Activated T-helper 1 cell treated with anti-CD3 and anti-CD28 coated beads, Interleukin-12 subunit alpha, Interleukin-12 subunit beta, Interleukin-2, Interleukin-4 antibody, amounts not matched to agents 30 ng/mL and 10 ng/mL and 1 ng/mL, durations not matched to agents 14 hours and 24 hours and 36 hours (primary cell): ENCODE results near the gene TERT. TPM values are rescaled to one million over a fixed set of nuclear protein-coding genes. Genes with fewer than 3 reads are reported as not detected.
"Not testable (repeated sequence)": the region's sequence is repeated elsewhere in the genome, so short reads cannot be mapped to it uniquely, and the experiment has no call there.

Source experiments
- DNase-seq: peaks from one replicate; pipeline ENCODE4 v3.0.0; 2021; ENCODE audit warnings: low spot score
- H3K27ac Mint-ChIP-seq: one replicate; pipeline ENCODE4 v1.8.0; 2021; ENCODE audit warnings: mild to moderate bottlenecking, mixed read lengths
- H3K27me3 Mint-ChIP-seq: one replicate; pipeline ENCODE4 v1.8.0; 2022; ENCODE audit warnings: mild to moderate bottlenecking, moderate library complexity, mixed read lengths; ENCODE audit not compliant: insufficient read depth
- H3K36me3 Mint-ChIP-seq: one replicate; pipeline ENCODE4 v1.8.0; 2021; ENCODE audit warnings: low read depth, mixed read lengths
- H3K4me1 Mint-ChIP-seq: one replicate; pipeline ENCODE4 v1.8.0; 2021; ENCODE audit warnings: low read depth, mixed read lengths
- H3K4me3 Mint-ChIP-seq: one replicate; pipeline ENCODE4 v1.8.0; 2021; ENCODE audit warnings: mild to moderate bottlenecking, moderate library complexity, mixed read lengths
- H3K9me3 Mint-ChIP-seq: one replicate; pipeline ENCODE4 v1.8.0; 2021; ENCODE audit warnings: mixed read lengths
- intact Hi-C: fragments of 100-400 bp; cut with micrococcal nuclease; formaldehyde crosslinking; loops from one replicate; pipeline ENCODE4 v1.15.1; 2024
- total RNA-seq: library from RNA; stranded (reverse); gene quantifications from 2 replicates; pipeline ENCODE4 v1.2.3, GENCODE V29; 2022

TERT gene
- total RNA-seq, 1 donor from 2014 or later, result 12.3 TPM

GRCh38 chr5:1293416-1294205 lies 1.3 kb downstream of the TERT start:
- DNase-seq, result no peak
- intact Hi-C loops, result no loop called here
- Mint-ChIP-seq H3K27me3 (peaks cover 3% of the 10 kb centered on the region), H3K27ac (no peak overlapping the region), H3K36me3 (peaks cover 2% of the 10 kb centered on the region), H3K4me1 (peaks cover 5% of the 10 kb centered on the region), H3K9me3 (no peaks in the 10 kb centered on the region), H3K4me3 (peak overlapping the region; percentile 71)

- Mint-ChIP-seq H3K4me3 (peak overlapping the region; percentile 5), H3K36me3 (peaks cover 7% of the 10 kb centered on the region), H3K27me3 (peaks cover 3% of the 10 kb centered on the region), H3K9me3 (peaks cover 4% of the 10 kb centered on the region), H3K27ac (no peak overlapping the region), H3K4me1 (peaks cover 5% of the 10 kb centered on the region)
- intact Hi-C loops, result no loop called here
- DNase-seq, result no peak
Observed at GRCh38 chr5:1292846-1293415, 1.9 kb downstream of the TERT start.

- intact Hi-C loops, result no loop called here
- H3K36me3 Mint-ChIP-seq, result peaks cover 7% of the 10 kb centered on the region
- no peak for DNase-seq
- peaks cover 5% of the 10 kb centered on the region for H3K9me3 Mint-ChIP-seq
- H3K27me3 Mint-ChIP-seq, result peaks cover 3% of the 10 kb centered on the region
- H3K4me3 Mint-ChIP-seq, result no peak overlapping the region
- no peak overlapping the region for H3K27ac Mint-ChIP-seq
- peaks cover 5% of the 10 kb centered on the region for H3K4me1 Mint-ChIP-seq
Observed at GRCh38 chr5:1292139-1292538, 2.7 kb downstream of the TERT start.

GRCh38 chr5:1291611-1292080 lies 3.2 kb downstream of the TERT start:
- Mint-ChIP-seq H3K4me1 (peaks cover 5% of the 10 kb centered on the region), H3K27ac (no peak overlapping the region), H3K27me3 (peaks cover 3% of the 10 kb centered on the region), H3K4me3 (no peak overlapping the region), H3K36me3 (peaks cover 7% of the 10 kb centered on the region), H3K9me3 (peaks cover 5% of the 10 kb centered on the region)
- DNase-seq, result no peak
- intact Hi-C loops, result no loop called here

- H3K27ac Mint-ChIP-seq, H3K4me3 Mint-ChIP-seq, H3K27me3 Mint-ChIP-seq, DNase-seq, H3K9me3 Mint-ChIP-seq, H3K4me1 Mint-ChIP-seq, H3K36me3 Mint-ChIP-seq, intact Hi-C loops: not testable (repeated sequence)
Observed at GRCh38 chr5:1290956-1291355, 3.9 kb downstream of the TERT start.

- intact Hi-C loops, H3K9me3 Mint-ChIP-seq: not testable (repeated sequence)
Observed at GRCh38 chr5:1289559-1289958, 5.3 kb downstream of the TERT start.

GRCh38 chr5:1288439-1289335 lies 6.2 kb downstream of the TERT start:
- no peak for DNase-seq
- Mint-ChIP-seq H3K36me3 (peaks cover 7% of the 10 kb centered on the region), H3K27me3 (no peaks in the 10 kb centered on the region), H3K4me1 (no peaks in the 10 kb centered on the region), H3K9me3 (peaks cover 5% of the 10 kb centered on the region), H3K27ac (no peak overlapping the region), H3K4me3 (no peak overlapping the region)
- intact Hi-C loops, result no loop called here

More at GRCh38 chr5:1289559-1289958, 5.3 kb downstream of the TERT start:
- not testable (repeated sequence) for H3K36me3 Mint-ChIP-seq, H3K27ac Mint-ChIP-seq, H3K4me1 Mint-ChIP-seq, H3K4me3 Mint-ChIP-seq, H3K27me3 Mint-ChIP-seq, DNase-seq

- no peak for DNase-seq
- Mint-ChIP-seq H3K27ac (no peak overlapping the region), H3K4me1 (no peaks in the 10 kb centered on the region), H3K36me3 (peaks cover 7% of the 10 kb centered on the region), H3K4me3 (no peak overlapping the region), H3K27me3 (no peaks in the 10 kb centered on the region), H3K9me3 (peaks cover 5% of the 10 kb centered on the region)
- intact Hi-C loops, result no loop called here
Observed at GRCh38 chr5:1285883-1286291, 9.0 kb downstream of the TERT start.

- peaks cover 7% of the 10 kb centered on the region for H3K36me3 Mint-ChIP-seq
- peaks cover 5% of the 10 kb centered on the region for H3K9me3 Mint-ChIP-seq
- no peak for DNase-seq
- H3K4me3 Mint-ChIP-seq, result no peak overlapping the region
- no peaks in the 10 kb centered on the region for H3K4me1 Mint-ChIP-seq
- H3K27me3 Mint-ChIP-seq, result no peaks in the 10 kb centered on the region
- no peak overlapping the region for H3K27ac Mint-ChIP-seq
- intact Hi-C loops, result no loop called here
Observed at GRCh38 chr5:1285141-1285540, 9.7 kb downstream of the TERT start.

GRCh38 chr5:1284336-1284970 lies 10.4 kb downstream of the TERT start:
- H3K4me3 Mint-ChIP-seq, intact Hi-C loops, DNase-seq, H3K36me3 Mint-ChIP-seq, H3K27me3 Mint-ChIP-seq, H3K4me1 Mint-ChIP-seq, H3K27ac Mint-ChIP-seq, H3K9me3 Mint-ChIP-seq: not testable (repeated sequence)

GRCh38 chr5:1283729-1284041 lies 11.2 kb downstream of the TERT start:
- H3K27ac Mint-ChIP-seq, DNase-seq, H3K4me3 Mint-ChIP-seq, H3K36me3 Mint-ChIP-seq, H3K9me3 Mint-ChIP-seq, intact Hi-C loops, H3K4me1 Mint-ChIP-seq, H3K27me3 Mint-ChIP-seq: not testable (repeated sequence)

GRCh38 chr5:1282993-1283728 lies 11.7 kb downstream of the TERT start:
- H3K4me1 Mint-ChIP-seq, intact Hi-C loops, DNase-seq, H3K27me3 Mint-ChIP-seq, H3K4me3 Mint-ChIP-seq, H3K9me3 Mint-ChIP-seq, H3K27ac Mint-ChIP-seq, H3K36me3 Mint-ChIP-seq: not testable (repeated sequence)
